NCI-H524 (cell line): ENCODE measurements around the gene PHACTR3.
"Not testable (repeated sequence)": the region's sequence is repeated elsewhere in the genome, so short reads cannot be mapped to it uniquely, and the experiment has no call there.

Source experiments
- DNase-seq, 2 experiments: peaks; one replicate each; lab custom pipeline; 2025; lab: John Stamatoyannopoulos, UW

The PHACTR3 gene

DNA sequence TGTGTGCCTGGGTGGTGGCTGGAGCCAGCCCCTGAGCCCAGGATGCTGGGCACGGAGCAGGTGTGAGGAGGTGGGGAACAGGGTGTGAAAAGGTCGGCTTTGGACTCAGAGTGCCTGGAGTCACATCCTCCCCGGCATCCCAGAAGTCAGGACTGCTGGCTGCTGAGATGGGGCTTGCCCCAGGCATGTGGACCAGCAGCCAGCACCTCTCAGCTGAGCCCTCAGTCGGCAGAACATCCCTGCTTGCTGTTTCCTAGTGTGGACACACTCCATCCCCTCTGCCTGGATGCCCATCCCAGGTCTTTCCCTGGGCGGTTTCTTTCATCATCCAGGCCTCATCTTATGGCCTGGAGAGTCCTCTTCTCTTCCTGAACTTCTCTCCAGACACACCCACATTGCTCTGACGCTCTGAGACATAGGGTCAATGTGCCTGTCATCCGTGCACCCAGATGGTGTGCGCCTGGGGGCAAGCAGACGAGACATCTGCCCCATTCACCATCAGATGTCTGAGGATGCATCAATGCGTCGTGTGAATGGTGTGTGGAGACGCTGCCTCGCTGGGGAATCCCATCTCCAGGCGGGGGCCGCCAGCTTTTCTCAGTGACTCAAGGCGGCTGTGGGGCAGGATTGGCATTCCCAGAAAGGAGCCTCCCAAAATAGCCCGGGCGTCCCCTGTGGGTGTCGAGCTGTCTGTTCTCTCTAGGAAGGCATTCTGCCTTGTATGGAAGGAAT, 224.9 kb downstream of the PHACTR3 start:
- peak; percentile 44 to 54 for DNase-seq

DNA sequence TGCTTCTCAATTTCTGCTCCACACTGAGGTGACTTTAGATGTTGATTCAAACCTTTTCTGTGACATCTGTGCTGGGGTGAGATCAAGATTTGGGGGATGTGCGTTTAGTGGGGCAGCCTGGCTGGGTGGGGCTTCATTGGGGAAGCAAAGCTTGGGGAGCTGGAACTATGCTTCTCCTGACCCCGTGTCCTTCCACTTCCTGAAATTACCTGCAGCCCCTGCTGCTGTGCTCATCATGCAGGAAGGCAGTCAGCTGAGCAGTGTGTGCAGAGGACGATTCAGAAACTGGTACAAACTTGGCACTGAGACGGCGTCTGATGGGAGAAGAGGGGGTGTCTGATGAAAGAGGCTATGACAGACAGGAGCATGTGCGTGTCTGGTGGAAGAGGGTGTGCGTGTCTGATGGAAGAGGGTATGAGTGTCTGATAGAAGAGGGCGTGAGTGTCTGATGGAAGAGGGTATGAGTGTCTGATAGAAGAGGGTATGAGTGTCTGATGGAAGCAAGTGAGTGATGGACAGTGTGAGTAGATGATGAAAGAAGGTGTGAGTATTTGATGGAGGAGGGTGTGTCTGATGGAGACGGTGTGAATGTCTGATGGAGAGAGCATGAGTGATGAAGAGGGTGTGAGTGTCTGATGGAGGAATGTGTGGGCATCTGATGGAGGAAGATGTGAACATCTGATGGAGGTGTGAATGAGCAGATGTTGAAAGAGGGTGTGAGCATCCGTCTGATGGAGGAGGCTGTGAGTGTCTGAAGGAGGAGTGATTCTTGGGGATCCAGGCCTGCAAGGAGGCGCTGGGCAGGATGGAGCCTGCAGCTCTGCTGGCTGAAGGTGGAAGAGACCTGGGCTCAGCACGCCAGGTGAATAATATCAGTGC, 225.7 kb downstream of the PHACTR3 start:
- DNase-seq = no peak

DNA sequence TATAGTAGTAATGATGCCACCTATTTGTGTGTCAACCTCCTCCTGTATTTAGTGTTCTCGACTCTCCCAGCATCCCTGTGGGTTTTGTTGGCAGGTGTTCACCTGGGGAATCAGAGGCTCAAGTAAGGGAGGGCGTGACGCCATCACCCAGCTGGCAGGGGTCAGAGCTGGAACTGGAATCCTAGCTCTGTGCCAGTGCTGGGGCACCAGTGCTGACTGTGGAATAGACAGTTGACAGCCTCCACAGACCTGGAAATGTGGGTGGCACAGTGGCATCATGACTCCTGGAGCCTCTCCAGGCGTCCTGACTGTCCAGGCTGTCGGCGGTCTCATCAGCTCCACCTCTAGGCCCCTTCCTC, 226.3 kb downstream of the PHACTR3 start:
- no peak for DNase-seq

DNA sequence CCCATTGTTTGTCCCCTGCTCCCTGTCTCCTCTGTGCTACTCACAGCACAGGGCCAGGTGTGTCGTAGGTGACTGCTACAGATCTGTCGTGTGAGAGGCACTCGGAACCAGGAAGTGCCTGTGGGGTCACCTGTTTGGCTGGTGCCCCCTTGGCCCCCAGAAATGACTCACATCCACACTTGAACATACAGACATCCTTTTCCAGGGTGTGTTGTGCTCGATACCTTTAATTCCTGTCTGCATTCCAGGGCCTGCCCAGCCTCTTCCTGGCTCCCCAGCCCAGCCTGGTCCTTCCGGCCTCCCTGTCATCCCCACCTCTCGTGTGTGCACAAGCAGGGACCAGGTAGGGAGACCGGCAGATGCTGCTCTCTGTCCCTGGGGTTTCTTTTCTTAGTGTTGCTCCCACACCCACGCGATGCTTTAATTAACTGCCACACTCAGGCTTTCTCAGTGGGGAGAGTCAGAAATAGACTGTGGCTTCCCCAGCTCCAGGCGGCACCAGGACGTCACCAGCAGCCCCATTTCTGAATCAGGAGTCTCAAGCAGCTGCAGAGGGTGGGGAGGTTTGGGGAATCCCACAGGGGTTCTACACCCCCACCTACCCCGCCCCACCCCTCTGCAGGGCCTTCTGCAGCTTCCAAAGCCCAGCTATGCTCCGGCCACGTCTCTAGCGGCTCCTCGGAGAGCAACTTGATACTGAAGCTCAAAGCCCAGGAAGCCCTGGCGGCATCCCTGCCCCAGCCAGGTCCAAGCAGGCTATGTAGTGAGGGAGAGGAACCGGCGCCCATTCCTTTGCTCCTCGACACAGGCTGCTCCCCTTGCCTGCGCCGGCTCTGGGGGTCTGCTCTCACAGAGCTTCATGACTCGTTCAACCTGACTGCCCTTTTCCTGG, 226.9 kb downstream of the PHACTR3 start:
- DNase-seq = no peak

DNA sequence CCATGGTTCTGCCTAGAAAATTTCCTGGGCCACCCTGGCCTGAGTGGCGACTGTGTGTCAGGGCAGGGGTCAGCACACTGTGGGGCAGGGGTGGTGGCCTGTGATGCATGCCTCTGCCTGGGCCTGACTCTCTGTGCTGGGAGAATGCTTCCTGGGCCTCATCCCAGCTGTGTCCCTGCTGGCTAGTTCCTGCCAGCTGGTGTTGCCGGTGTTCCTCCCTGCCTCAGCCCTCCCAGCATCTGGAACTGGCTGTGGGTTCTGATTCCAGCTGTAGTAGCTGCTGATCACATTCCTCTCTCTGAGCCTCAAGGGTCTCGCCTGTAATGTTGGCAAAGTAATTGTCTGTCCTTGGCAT, 227.6 kb downstream of the PHACTR3 start:
- DNase-seq = no peak

DNA sequence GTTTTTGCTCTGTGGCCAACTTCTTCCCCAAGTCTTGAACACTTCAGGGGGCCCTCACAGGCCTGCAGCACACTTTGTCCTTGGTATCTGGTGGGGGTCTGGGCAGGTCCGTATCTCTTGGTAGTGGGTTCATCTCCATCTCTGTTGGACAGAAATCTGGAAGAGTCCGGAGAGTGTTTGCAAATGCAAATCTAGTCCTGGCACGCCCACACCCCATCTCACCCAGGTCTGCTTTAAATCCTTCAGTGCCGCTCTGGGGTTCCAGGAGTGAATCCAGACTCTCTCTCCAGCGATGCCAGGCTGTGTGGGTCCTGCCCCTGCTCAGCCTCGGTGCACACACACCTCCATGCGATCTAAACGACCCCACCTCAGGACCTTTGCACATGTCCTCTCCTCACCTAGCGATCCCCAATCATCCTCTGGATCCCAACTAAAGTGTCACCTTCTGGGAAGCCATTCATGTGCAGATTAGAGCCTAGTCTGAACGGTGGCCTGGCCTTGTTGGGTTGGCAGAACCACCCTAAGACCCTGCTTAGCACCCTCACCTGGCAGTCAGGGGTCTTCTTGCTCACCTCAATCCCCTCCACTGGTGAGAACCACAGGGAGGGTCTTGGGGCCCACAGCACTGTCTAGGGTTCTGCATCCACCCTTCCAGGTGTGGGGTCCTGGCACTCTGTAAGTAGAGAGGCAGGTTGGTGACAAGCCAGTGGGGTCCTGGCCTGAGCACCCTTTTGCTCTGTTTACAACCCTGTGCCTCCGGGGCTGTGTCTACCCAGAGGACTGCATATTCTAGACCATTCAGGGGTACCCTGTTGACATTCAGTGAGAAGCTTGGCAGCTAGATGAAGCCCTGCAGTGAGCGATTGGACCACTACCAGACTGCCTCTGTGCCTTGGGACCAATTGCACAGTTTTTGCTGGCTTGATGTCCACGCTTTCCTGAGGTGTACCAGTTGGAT, 228.3 kb downstream of the PHACTR3 start:
- DNase-seq = no peak

DNA sequence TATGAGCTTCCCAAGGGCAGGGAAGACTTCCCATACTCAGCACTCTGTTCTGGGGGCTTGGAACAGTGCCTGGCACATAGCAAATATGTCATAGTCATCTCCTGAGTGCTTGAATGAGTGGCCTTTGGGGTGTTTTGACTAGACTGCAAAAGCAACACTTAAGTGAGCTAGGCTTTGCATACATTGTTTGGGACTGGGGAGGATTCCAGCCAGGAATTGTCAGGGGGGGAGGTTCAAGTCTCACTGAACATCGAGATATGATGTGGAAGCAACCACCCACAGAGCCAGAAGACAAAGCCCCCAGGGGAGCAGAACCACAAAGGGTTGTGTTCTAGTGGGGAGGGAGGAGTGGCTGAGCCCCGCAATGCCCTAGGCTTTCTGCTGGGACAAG, 230.7 kb downstream of the PHACTR3 start:
- no peak for DNase-seq

DNA sequence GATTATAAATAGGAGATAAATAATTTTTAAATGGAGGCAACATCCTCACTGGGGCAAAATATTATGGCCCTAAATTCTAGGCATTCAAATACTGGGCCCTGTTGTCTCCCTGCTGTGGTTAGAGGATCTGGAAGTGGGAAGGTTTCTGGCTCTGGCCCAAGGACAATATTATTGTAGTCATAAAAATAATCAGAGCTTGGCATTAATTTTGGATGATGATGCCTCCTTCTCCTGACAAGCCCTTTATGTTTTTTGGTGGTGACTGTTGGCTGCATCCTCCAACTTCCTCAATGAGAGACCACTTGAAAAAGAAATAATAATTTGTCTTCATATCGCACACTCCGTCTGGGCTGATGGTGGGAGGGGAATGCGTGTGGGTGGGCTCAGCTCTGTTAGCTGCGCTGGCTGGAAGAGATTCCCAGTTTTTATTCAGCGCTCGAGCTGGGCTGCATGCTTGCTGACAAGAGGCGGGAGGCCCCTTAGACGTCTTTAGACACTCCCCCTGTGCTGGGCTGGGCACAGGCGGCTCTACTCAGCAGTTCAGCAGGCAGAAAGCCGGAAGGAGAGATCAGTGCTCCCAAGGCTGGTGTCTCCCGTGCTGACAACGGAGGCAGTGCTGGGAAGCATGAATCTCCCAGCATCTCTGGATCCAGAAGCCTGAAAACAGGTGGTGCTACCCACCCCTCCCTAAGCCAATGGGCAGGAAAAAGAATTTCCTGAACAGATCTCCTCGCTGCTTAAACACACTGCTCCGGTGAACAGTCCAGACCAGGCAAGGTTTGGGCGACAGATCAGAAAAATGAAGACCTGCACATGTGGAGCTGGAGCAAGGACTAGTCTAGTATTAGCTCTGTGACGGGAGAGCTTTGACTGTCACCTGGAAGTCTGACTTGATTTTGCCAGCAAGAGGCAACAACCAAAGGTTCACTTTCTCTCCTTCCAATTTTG, 231.4 kb downstream of the PHACTR3 start:
- DNase-seq = peak in 1 of 2 experiments; percentile 51

DNA sequence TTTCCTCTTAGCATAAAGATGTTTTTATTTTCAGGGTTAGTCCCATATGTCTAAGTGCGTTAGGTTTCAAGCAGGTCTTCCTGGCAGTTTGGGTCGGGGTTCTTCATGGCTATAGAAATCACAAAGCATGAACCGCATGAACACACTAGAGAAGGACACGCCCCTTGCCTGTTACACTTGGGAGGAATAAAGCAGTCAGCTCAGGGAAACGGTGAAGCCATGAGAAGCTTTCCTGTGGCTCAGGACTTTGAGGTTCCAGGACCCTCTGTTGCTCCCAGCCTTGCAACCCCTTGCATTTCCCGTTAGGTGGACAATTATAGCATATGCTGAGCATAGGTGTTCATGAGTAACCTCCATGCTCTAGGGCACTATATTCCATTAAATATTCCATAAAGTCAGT, 232.4 kb downstream of the PHACTR3 start:
- DNase-seq = peak in 1 of 2 experiments; percentile 3

DNA sequence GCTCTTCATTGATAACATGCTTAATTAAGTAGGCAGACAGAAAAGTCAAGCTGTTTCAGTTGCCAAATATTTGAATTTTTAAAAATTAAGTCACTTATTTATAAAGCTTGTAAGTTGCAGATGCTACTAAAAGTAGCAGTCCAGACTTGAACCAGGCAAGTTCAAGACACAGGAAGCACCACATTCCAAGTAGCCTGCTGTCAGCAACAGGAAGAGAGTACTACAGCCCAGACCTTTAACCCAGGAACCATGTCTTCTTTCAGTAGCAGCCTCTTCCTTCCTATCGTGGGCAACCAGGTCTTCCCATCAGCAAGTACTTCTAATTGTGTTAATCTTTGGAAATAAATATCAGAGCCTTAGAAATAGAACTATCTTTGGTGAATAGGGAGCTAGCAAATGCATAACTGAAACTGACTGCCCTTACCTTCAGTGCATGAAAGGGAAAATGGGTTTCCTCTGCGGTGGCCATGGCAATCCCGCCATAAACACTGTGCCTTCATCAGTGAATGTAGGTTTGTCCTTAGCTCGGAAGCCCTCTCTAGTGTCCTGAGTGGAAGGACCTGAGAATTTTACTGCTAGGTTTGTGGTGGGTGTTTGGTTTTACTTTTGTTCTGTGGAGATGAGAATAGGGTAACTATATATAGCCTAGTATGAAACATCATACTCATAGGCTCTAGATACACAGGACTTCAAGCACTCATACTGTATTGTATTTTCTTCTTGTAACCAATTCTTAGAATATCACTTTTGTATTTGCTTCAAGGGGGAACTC, 233.5 kb downstream of the PHACTR3 start:
- no peak for DNase-seq

DNA sequence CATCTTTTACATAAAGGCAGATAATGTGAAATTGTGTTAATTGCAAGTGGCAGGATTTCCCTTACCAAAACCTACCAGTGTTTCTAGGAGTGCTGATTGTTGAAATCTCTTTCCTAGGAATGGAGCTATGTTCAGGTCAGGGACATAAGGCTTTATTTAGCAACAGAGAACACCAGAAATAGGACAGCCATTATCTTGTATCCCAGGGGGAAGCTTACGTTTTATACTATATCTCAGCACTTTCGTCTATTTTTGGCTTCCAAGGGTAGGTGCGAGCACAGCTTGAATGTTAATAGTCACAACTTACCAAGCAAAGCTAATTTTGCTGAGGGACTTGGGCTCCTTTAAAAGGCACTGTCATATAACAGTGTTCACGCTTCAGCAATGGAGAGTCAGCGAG, 235.1 kb downstream of the PHACTR3 start:
- no peak for DNase-seq

DNA sequence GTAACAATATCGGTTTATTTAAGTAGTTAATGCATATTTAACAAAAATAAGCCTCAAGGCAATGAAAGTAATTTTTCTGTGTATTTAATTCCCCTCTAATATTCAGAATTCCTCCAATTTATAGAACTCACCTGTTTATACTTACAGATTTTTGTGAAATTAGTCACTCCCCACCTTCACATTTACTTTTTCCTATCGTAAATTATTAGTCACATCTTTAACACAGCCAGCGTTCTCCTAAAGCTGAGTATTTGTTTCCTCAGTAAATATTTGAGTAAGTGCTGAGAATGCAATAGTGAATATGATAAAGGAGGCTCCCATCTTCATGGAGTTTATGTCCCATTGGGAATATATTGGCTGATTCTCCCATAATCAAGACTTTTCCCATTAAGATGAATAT, 241.1 kb downstream of the PHACTR3 start:
- no peak for DNase-seq

DNA sequence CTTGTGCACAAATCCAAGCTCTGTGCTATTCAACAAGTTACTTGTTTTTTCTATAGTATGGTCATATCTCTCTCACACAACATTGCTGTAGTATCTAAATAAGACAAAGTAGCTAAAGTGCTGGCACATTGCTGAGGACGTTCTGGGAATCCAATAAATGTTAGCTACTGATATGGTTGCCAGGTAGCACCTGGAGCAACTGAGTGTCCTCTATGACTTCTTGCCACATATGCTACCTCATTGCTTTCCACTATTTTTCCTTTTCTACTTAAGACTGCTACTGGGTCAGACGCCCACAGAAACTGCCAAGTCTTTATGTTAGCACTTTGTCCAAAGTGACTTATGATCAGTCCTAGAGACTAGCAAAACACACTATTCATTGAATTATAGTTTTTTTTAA, 243.8 kb downstream of the PHACTR3 start:
- no peak for DNase-seq

DNA sequence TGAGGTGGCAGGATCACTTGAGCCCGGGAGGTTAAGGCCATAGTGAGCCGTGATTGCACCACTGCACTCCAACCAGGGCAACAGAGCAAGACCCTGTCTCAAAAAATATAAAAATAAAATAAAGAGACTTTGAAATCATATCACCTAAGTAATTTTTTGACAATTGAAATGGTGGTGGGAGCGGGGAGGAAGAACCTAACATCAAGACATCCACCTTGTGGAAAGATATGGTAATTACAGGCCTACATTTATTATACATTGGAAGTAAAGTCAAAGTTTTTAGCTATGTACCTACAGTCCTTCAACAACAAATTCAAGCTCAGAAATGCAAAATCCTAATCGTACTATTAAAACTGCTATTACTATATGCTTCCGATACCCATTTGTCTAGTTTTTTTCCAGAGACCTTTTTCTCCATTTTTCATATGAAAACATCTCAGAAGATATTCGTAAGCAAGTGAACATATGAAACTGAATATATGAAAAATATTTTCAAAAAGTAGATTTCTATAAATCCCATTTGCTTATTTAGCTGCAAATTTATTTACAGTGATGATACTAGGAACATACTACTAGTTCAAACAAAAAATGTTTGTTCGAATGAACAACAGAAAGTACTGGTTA, 245.8 kb downstream of the PHACTR3 start:
- DNase-seq = peak in 1 of 2 experiments; percentile 56

DNA sequence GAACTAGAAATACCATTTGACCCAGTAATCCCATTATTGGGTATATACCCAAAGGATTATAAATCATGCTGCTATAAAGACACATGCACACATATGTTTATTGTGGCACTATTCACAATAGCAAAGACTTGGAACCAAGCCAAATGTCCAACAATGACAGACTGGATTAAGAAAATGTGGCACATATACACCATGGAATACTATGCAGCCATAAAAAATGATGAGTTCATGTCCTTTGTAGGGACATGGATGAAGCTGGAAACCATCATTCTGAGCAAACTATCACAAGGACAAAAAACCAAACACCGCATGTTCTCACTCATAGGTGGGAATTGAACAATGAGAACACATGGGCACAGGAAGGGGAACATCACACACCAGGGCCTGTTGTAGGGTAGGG, 252.2 kb downstream of the PHACTR3 start:
- not testable (repeated sequence) for DNase-seq

DNA sequence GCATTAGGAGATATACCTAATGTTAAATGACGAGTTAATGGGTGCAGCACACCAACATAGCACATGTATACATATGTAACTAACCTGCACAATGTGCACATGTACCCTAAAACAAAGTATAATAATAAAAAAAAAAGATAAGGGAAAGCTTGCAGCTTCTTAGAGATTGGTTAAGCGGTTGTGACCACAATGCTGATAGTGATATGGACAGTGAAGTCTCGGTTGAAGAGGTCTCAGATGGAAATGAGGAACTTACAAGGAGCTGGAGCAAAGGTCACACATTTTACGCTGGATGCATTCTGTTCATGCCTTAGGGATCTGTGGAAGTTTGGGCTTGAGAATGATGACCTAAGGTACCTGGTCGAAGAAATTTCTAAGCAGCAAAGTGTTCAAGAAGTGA, 252.6 kb downstream of the PHACTR3 start:
- not testable (repeated sequence) for DNase-seq

DNA sequence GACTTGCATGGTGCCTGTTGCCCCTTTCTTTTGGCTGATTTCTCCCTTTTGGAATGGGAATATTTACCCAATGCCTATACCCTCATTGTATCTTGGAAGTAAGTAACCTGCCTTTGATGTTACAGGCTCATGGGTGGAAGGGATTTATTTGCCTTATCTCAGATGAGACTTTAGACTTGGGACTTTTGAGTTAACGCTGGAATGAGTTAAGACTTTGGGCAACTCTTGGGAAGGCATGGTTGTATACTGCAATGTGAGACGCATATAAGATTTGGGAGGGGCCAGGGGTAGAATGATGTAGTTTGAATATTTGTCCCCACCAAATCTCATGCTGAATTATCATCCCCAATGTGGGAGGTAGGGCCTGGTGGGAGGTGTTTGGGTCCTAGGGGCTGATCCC, 253.6 kb downstream of the PHACTR3 start:
- DNase-seq = no peak

DNA sequence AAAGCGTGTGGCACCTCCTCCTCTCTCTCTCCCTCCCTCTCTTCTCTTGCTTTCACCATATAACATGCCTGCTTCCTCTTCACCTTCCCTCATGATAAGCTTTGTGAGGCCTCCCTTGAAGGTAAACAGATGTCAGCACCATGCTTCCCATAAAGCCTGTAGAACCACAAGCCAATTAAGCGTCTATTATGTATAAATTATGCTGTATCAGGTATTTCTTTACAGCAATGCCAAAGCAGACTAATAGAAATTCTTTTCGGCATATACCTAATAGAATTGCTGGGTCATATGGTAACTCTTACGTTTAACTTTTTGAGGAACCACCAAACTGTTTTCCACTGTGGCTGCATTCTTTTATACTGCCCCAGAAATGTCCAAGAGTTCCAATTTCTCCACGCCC, 254.1 kb downstream of the PHACTR3 start:
- DNase-seq = peak in 1 of 2 experiments; percentile 5

DNA sequence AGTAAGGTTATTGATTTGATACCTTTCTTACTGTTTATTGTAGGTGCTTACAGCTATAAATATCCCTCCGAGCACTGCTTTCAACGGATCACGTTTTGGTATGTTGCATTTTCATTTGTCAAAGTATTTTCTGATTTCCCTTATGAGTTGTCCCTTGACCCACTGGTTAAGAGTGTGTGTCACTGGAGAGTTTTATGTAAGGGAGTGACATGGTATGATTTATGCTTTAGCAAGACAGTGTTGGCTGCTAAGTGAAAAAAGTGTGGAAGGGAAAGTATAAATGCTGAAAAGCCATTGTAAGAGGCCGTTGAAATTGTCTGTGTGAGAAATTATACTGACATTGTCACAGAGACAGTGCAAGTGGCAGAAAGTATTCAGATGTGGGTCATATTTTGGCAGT, 257.1 kb downstream of the PHACTR3 start:
- no peak for DNase-seq
